ENCODE data around the gene C2CD3. TPM values are rescaled to one million over a fixed set of nuclear protein-coding genes. Genes with fewer than 3 reads are reported as not detected.
"Not testable (repeated sequence)": the region's sequence is repeated elsewhere in the genome, so short reads cannot be mapped to it uniquely, and the experiment has no call there.

Gene C2CD3
- total RNA-seq, 4 donors from 2014 or later, result 28.2 to 46.9 (median 35.1) TPM

DNA sequence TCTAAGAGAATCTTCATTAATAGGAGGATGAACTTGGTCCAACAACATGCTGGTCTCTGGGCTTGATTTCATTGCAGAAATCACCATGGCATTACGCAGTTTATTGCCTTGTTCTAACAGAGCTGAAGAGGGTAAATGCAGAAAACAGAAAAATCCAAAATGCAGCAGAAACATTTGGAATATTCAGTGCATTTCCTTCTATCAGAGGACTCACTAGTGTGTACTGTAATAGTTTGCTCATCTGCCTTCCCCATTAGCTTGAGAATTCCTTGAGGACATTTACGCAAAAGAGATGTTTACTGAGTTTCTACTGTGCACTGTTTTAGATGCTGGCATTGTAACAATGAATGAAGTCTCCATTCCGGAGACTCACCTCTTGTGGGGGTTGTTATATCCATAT, 37.4 kb downstream of the C2CD3 start:
- no peak overlapping the region for H3K4me3 ChIP-seq
- TF ChIP-seq CTCF (IDR thresholded peaks at IDR 0.05), result no peak
- no peak for TF ChIP-seq EP300 (IDR thresholded peaks at IDR 0.05)
- TF ChIP-seq POLR2A (IDR thresholded peaks at IDR 0.05), result no peak
- peaks cover 0 to 80% (median 6%) of the 10 kb centered on the region in 3 donors for H3K36me3 ChIP-seq
- H3K27me3 ChIP-seq, result no peaks in the 10 kb centered on the region
- peaks cover 0 to 6% (median 0%) of the 10 kb centered on the region in 4 donors for H3K4me1 ChIP-seq
- no peak for DNase-seq (ENCODE audit: low spot score in 2 of 2)
- no peaks in the 10 kb centered on the region for H3K9me3 ChIP-seq
- WGBS, 2 donors, result 88 to 92% methylated on average over 3 of the region's 3 CpGs
- no peak overlapping the region for H3K27ac ChIP-seq

DNA sequence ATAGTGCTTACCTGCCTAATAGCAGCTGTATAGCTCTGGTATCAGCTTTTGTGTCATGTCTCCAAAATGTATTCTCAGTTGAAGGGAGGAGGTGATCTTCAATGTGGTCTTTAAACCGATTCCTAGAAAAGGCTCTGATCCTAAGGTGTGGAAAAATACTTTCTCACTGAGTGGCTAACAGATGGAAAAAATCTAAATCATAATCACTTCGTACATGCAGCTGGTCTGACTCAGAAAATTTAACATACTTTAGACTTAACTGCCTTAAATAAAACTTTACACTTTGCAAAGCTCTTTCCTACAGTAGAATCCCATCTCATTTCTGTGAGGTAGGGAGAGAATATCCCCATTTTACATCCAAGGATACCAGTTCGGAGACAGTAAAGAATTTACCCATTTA, 38.0 kb downstream of the C2CD3 start:
- no peaks in the 10 kb centered on the region for H3K9me3 ChIP-seq
- H3K36me3 ChIP-seq, result peaks cover 0 to 78% (median 6%) of the 10 kb centered on the region in 3 donors
- H3K4me1 ChIP-seq, result peaks cover 0 to under 1% (median 0%) of the 10 kb centered on the region in 4 donors
- TF ChIP-seq EP300 (IDR thresholded peaks at IDR 0.05) (no peak), CTCF (IDR thresholded peaks at IDR 0.05) (no peak), POLR2A (IDR thresholded peaks at IDR 0.05) (no peak)
- H3K27ac ChIP-seq, result no peak overlapping the region
- DNase-seq (ENCODE audit: low spot score in 2 of 2), result no peak
- no peaks in the 10 kb centered on the region for H3K27me3 ChIP-seq
- H3K4me3 ChIP-seq, result no peak overlapping the region
- 74 to 92% methylated on average over 3 of the region's 3 CpGs for WGBS, 2 donors

GRCh38 chr11:74129121-74129520, 41.7 kb downstream of the C2CD3 start:
- not testable (repeated sequence) for H3K27me3 ChIP-seq; H3K27ac ChIP-seq; H3K4me3 ChIP-seq; DNase-seq (ENCODE audit: low spot score in 2 of 2); H3K4me1 ChIP-seq; H3K9me3 ChIP-seq
- peaks cover 0 to 60% (median 6%) of the 10 kb centered on the region in 3 donors for H3K36me3 ChIP-seq
- WGBS, 2 donors, result 94 to 97% methylated on average over 15 to 18 of the region's 33 CpGs

DNA sequence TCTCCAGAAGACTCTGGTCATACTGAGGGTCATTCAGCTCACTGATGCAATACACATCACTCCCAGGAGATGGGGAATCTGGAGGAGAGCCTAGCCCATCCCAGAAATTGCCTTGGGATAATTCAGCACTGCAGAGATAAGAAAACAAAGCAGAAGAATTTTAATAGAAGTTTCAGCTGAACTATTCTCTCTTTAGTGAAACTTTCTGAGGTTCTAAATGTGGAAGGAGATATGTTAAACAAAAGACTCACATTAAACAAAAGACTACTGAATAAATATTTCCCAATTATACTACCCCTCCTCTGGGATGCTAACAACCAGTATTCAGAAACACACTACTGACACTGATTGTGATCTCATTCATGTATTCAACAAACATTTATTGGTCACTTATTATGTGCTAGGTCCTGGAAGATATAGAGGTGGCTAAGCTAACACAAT, 47.8 kb downstream of the C2CD3 start:
- Histone ChIP-seq H3K27me3 (no peaks in the 10 kb centered on the region), H3K4me1 (peaks cover 0 to 6% (median 0%) of the 10 kb centered on the region in 4 donors), H3K36me3 (peaks cover 0 to 40% (median under 1%) of the 10 kb centered on the region in 3 donors), H3K4me3 (no peak overlapping the region), H3K27ac (no peak overlapping the region), H3K9me3 (no peaks in the 10 kb centered on the region)
- TF ChIP-seq EP300 (IDR thresholded peaks at IDR 0.05) (no peak), POLR2A (IDR thresholded peaks at IDR 0.05) (no peak), CTCF (IDR thresholded peaks at IDR 0.05) (no peak)
- DNase-seq (ENCODE audit: low spot score in 2 of 2), result peak in 1 of 2 donors; percentile 9

DNA sequence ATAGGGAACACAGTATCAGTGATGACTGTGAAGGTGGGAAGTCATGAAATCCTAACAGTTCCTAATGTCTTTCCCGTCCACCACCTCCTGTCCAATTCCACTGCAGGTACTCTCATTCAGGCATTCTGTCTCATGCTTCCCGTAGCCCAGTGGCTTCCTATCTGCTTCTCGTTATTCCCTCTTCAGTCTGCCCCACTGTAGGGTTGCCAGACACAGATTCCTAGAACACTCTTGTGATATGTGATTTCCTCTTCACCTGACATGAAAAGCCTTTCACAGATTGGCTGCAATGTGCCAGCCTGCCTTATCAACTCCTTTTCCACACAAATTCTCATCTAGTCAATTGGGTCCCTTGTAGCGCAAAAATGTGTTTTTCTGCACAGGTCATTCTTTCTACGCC, 49.0 kb downstream of the C2CD3 start:
- WGBS, 2 donors, result 92 to 95% methylated on average over 5 of the region's 5 CpGs
- no peak for DNase-seq (ENCODE audit: low spot score in 2 of 2)
- Histone ChIP-seq H3K36me3 (peaks cover 0 to 41% (median 2%) of the 10 kb centered on the region in 3 donors), H3K9me3 (no peaks in the 10 kb centered on the region), H3K4me1 (peaks cover 0 to 6% (median 0%) of the 10 kb centered on the region in 4 donors), H3K27ac (no peak overlapping the region), H3K27me3 (no peaks in the 10 kb centered on the region), H3K4me3 (no peak overlapping the region)
- TF ChIP-seq CTCF (IDR thresholded peaks at IDR 0.05), result no peak
- TF ChIP-seq POLR2A (IDR thresholded peaks at IDR 0.05), result no peak
- TF ChIP-seq EP300 (IDR thresholded peaks at IDR 0.05), result no peak

- DNase-seq (ENCODE audit: low spot score in 2 of 2); H3K4me1 ChIP-seq; H3K4me3 ChIP-seq; H3K27ac ChIP-seq; H3K27me3 ChIP-seq; H3K9me3 ChIP-seq: not testable (repeated sequence)
- H3K36me3 ChIP-seq, result peaks cover 0 to 54% (median 2%) of the 10 kb centered on the region in 3 donors
- WGBS, 2 donors, result 97 to 99% methylated on average over 5 of the region's 5 CpGs
Measured at GRCh38 chr11:74120260-74121035, 50.4 kb downstream of the C2CD3 start.

Measured in tibial nerve (tissue), 4 donors.